ENCODE data around the gene TP53INP2. TPM values are rescaled to one million over a fixed set of nuclear protein-coding genes. Genes with fewer than 3 reads are reported as not detected.
A peak's percentile ranks its signal among the peaks of the same experiment; 100 is the strongest.
"Not testable (repeated sequence)": the region's sequence is repeated elsewhere in the genome, so short reads cannot be mapped to it uniquely, and the experiment has no call there.

TP53INP2 gene
- total RNA-seq, 1 donor from 2014 or later, result 22.7 TPM

DNA sequence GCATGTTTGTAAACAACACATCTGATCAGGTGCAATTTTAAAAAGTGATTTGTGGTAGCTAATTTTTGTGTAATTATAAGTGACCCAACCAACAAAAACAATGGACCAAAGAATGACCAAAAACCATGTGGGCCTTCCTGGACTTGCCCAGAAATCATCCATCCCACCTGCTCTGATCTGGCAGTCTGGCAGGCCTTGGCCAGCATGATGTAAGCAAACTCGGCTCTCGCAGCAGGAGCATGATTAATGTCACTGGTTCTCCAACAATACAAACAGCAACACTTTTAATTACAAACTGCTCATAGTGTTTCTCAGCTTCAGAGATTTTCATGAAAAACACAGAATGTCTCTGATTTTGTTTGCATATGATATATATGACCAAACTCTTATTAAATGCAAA is 16.1 kb downstream of the TP53INP2 start:
- H4K20me1 ChIP-seq (ENCODE audit: insufficient read depth, low read length), result peaks cover 7% of the 10 kb centered on the region
- no peak overlapping the region for H3K9ac ChIP-seq (ENCODE audit: low read length)
- peaks cover 15% of the 10 kb centered on the region for H3K36me3 Mint-ChIP-seq (ENCODE audit: low read depth, unreplicated experiment)
- H3K4me1 Mint-ChIP-seq (ENCODE audit: low read depth, unreplicated experiment), result peaks cover 2% of the 10 kb centered on the region
- H3K27me3 ChIP-seq (ENCODE audit: insufficient read depth, low read length), result no peaks in the 10 kb centered on the region
- H2AFZ ChIP-seq (ENCODE audit: low read depth, low read length), result no peak overlapping the region
- no peak overlapping the region for H3K27ac Mint-ChIP-seq (ENCODE audit: unreplicated experiment)
- H3K4me1 ChIP-seq (ENCODE audit: insufficient read depth, low read length), result peaks cover 3% of the 10 kb centered on the region
- peaks cover 6% of the 10 kb centered on the region for H3K36me3 ChIP-seq (ENCODE audit: insufficient read depth, low read length)
- no peaks in the 10 kb centered on the region for H3K27me3 Mint-ChIP-seq (ENCODE audit: low read depth, unreplicated experiment)
- no peak overlapping the region for H3K27ac ChIP-seq (ENCODE audit: low read depth, low read length)
- no peak overlapping the region for H3K4me2 ChIP-seq (ENCODE audit: low read length)
- no peaks in the 10 kb centered on the region for H3K9me3 Mint-ChIP-seq (ENCODE audit: unreplicated experiment)
- no peaks in the 10 kb centered on the region for H3K79me2 ChIP-seq (ENCODE audit: insufficient read depth, low read length)
- DNase-seq (ENCODE audit: low read depth) (peak; percentile 36), FAIRE-seq (no peak)
- H3K4me3 Mint-ChIP-seq (ENCODE audit: unreplicated experiment), result no peak overlapping the region
- H3K9me3 ChIP-seq (ENCODE audit: insufficient read depth, low read depth, low read length), result no peaks in the 10 kb centered on the region
- no peak for TF ChIP-seq EZH2 (IDR thresholded peaks at IDR 0.05; ENCODE audit: insufficient read depth, low read length)
- TF ChIP-seq, protein P1, sequence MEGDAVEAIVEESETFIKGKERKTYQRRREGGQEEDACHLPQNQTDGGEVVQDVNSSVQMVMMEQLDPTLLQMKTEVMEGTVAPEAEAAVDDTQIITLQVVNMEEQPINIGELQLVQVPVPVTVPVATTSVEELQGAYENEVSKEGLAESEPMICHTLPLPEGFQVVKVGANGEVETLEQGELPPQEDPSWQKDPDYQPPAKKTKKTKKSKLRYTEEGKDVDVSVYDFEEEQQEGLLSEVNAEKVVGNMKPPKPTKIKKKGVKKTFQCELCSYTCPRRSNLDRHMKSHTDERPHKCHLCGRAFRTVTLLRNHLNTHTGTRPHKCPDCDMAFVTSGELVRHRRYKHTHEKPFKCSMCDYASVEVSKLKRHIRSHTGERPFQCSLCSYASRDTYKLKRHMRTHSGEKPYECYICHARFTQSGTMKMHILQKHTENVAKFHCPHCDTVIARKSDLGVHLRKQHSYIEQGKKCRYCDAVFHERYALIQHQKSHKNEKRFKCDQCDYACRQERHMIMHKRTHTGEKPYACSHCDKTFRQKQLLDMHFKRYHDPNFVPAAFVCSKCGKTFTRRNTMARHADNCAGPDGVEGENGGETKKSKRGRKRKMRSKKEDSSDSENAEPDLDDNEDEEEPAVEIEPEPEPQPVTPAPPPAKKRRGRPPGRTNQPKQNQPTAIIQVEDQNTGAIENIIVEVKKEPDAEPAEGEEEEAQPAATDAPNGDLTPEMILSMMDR (IDR thresholded peaks at IDR 0.05; ENCODE audit: insufficient read depth, low read depth, low read length), result no peak
- H3K4me3 ChIP-seq (ENCODE audit: insufficient read depth, low read depth, low read length), result no peak overlapping the region

DNA sequence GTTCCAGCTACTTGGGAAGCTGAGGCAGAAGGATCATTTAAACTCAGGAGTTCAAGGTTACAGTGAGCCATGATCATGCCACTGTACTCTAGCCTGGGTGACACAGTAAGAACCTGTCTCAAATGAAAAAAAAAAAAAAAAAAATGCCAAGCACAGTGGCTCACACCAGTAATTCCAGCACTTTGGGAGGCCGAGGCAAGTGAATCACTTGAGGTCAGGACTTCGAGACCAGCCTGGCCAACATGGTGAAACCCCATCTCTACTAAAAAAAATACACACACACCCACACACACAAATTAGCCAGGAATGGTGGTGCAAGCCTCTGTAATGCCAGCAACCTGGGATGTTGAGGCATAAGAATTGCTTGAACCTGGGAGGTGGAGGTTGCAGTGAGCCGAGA is 18.4 kb downstream of the TP53INP2 start:
- not testable (repeated sequence) for H3K27me3 Mint-ChIP-seq (ENCODE audit: low read depth, unreplicated experiment); H3K4me1 ChIP-seq (ENCODE audit: insufficient read depth, low read length); DNase-seq (ENCODE audit: low read depth); H3K79me2 ChIP-seq (ENCODE audit: insufficient read depth, low read length); H3K9ac ChIP-seq (ENCODE audit: low read length); H2AFZ ChIP-seq (ENCODE audit: low read depth, low read length); H3K27ac Mint-ChIP-seq (ENCODE audit: unreplicated experiment); H3K9me3 ChIP-seq (ENCODE audit: insufficient read depth, low read depth, low read length); H4K20me1 ChIP-seq (ENCODE audit: insufficient read depth, low read length); FAIRE-seq; H3K4me3 ChIP-seq (ENCODE audit: insufficient read depth, low read depth, low read length); H3K4me3 Mint-ChIP-seq (ENCODE audit: unreplicated experiment); H3K4me1 Mint-ChIP-seq (ENCODE audit: low read depth, unreplicated experiment); H3K4me2 ChIP-seq (ENCODE audit: low read length); H3K27ac ChIP-seq (ENCODE audit: low read depth, low read length); H3K9me3 Mint-ChIP-seq (ENCODE audit: unreplicated experiment); H3K27me3 ChIP-seq (ENCODE audit: insufficient read depth, low read length)
- peaks cover 28% of the 10 kb centered on the region for H3K36me3 Mint-ChIP-seq (ENCODE audit: low read depth, unreplicated experiment)
- H3K36me3 ChIP-seq (ENCODE audit: insufficient read depth, low read length), result peaks cover 14% of the 10 kb centered on the region

DNA sequence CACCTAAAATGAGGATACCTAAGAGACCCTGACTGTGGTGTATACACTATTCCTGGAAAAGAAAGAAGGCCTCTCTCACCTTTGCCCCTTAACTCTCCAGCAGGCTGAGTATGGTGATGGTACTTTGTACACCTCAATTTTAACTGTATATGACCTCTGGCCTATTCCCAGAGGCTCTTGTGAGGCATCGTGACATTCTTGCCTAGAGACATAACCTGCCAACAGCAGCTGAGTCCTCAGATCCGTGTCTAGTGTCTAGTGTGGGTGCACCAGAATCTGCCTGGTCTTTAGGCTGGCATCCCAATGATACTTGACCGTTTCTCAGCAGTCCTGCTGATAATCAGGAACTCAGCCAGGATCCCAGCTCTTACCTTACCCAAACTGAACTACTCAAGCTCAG is 20.0 kb downstream of the TP53INP2 start:
- H3K4me1 ChIP-seq (ENCODE audit: insufficient read depth, low read length), result no peaks in the 10 kb centered on the region
- no peak overlapping the region for H2AFZ ChIP-seq (ENCODE audit: low read depth, low read length)
- H3K79me2 ChIP-seq (ENCODE audit: insufficient read depth, low read length), result no peaks in the 10 kb centered on the region
- no peak overlapping the region for H3K27ac ChIP-seq (ENCODE audit: low read depth, low read length)
- Mint-ChIP-seq H3K27ac (ENCODE audit: unreplicated experiment) (no peak overlapping the region), H3K36me3 (ENCODE audit: low read depth, unreplicated experiment) (peaks cover 26% of the 10 kb centered on the region), H3K4me1 (ENCODE audit: low read depth, unreplicated experiment) (no peaks in the 10 kb centered on the region), H3K4me3 (ENCODE audit: unreplicated experiment) (no peak overlapping the region), H3K27me3 (ENCODE audit: low read depth, unreplicated experiment) (no peaks in the 10 kb centered on the region), H3K9me3 (ENCODE audit: unreplicated experiment) (no peaks in the 10 kb centered on the region)
- TF ChIP-seq EZH2 (IDR thresholded peaks at IDR 0.05; ENCODE audit: insufficient read depth, low read length), result no peak
- TF ChIP-seq, protein P1 (IDR thresholded peaks at IDR 0.05; ENCODE audit: insufficient read depth, low read depth, low read length), result no peak
- no peaks in the 10 kb centered on the region for H3K27me3 ChIP-seq (ENCODE audit: insufficient read depth, low read length)
- FAIRE-seq, result no peak
- peaks cover 4% of the 10 kb centered on the region for H4K20me1 ChIP-seq (ENCODE audit: insufficient read depth, low read length)
- DNase-seq (ENCODE audit: low read depth), result no peak
- H3K4me3 ChIP-seq (ENCODE audit: insufficient read depth, low read depth, low read length), result no peak overlapping the region
- no peak overlapping the region for H3K9ac ChIP-seq (ENCODE audit: low read length)
- peaks cover 19% of the 10 kb centered on the region for H3K36me3 ChIP-seq (ENCODE audit: insufficient read depth, low read length)
- no peaks in the 10 kb centered on the region for H3K9me3 ChIP-seq (ENCODE audit: insufficient read depth, low read depth, low read length)
- H3K4me2 ChIP-seq (ENCODE audit: low read length), result no peak overlapping the region

Measured in astrocyte (in vitro differentiated cells and primary cell).